ENCODE data around the gene MPHOSPH10.

Gene MPHOSPH10

DNA sequence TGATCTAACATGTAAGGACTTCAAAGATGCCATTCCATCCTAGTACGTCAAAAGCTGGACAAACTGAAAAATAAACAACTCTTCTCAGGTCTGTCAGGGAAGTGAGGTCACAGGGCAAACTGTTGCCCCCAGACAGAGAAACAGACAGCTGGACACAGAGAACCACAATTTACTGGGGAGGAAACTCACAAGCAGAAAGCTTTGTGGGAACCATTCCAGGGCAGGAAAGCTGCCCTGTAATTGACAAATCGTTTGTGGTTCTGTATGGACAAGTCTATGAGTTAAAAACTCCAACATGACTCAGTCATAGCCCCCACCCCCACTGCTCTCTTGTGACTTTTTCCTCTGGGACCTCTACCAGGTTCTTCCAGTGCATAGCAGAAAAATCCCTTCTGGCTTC lies 28.8 kb upstream of the MPHOSPH10 start:
- TF ChIP-seq, protein P1, sequence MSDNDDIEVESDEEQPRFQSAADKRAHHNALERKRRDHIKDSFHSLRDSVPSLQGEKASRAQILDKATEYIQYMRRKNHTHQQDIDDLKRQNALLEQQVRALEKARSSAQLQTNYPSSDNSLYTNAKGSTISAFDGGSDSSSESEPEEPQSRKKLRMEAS (IDR thresholded peaks at IDR 0.05): no peak
- TF ChIP-seq, protein P2, sequence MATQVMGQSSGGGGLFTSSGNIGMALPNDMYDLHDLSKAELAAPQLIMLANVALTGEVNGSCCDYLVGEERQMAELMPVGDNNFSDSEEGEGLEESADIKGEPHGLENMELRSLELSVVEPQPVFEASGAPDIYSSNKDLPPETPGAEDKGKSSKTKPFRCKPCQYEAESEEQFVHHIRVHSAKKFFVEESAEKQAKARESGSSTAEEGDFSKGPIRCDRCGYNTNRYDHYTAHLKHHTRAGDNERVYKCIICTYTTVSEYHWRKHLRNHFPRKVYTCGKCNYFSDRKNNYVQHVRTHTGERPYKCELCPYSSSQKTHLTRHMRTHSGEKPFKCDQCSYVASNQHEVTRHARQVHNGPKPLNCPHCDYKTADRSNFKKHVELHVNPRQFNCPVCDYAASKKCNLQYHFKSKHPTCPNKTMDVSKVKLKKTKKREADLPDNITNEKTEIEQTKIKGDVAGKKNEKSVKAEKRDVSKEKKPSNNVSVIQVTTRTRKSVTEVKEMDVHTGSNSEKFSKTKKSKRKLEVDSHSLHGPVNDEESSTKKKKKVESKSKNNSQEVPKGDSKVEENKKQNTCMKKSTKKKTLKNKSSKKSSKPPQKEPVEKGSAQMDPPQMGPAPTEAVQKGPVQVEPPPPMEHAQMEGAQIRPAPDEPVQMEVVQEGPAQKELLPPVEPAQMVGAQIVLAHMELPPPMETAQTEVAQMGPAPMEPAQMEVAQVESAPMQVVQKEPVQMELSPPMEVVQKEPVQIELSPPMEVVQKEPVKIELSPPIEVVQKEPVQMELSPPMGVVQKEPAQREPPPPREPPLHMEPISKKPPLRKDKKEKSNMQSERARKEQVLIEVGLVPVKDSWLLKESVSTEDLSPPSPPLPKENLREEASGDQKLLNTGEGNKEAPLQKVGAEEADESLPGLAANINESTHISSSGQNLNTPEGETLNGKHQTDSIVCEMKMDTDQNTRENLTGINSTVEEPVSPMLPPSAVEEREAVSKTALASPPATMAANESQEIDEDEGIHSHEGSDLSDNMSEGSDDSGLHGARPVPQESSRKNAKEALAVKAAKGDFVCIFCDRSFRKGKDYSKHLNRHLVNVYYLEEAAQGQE (IDR thresholded peaks at IDR 0.05; ENCODE audit: low read depth): no peak
- TF ChIP-seq ZBTB7A (IDR thresholded peaks at IDR 0.05; ENCODE audit: low read depth): no peak
- TF ChIP-seq, protein P3, sequence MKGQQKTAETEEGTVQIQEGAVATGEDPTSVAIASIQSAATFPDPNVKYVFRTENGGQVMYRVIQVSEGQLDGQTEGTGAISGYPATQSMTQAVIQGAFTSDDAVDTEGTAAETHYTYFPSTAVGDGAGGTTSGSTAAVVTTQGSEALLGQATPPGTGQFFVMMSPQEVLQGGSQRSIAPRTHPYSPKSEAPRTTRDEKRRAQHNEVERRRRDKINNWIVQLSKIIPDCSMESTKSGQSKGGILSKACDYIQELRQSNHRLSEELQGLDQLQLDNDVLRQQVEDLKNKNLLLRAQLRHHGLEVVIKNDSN (IDR thresholded peaks at IDR 0.05): no peak

DNA sequence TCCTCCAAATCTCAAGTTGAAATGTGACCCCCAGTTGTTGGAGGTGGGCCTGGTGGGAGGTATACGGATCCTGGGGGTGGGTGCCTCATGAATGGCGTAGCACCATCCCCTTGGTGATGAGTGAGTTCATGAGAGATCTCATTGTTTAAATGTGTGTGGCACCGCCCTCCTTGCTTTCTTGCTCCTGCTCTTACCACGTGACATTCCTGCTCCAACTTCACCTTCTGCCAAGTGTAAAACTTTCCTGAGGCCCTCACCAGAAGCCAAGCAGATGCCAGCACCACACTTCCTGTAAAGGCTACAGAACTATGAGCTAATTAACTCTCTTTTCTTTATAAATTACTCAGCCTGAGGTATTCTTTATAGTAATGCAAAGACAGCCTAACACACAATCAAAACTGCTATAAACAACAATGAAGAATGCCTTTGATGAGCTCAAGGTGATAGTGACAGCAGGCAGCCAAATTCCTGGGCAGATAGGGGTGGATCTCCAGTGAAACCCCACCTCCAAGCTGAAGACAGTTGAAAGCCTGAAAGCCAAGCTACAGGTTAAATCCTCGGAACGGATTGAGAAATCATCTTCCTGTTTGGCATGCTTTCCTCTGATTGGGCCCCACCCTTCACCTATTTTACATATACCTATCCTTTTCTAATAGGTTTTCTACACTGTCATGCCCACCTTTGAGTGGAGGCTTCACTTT lies 27.3 kb upstream of the MPHOSPH10 start:
- TF ChIP-seq, protein P3 (IDR thresholded peaks at IDR 0.05): peak; percentile 67
- no peak for TF ChIP-seq CEBPB (IDR thresholded peaks at IDR 0.05)

DNA sequence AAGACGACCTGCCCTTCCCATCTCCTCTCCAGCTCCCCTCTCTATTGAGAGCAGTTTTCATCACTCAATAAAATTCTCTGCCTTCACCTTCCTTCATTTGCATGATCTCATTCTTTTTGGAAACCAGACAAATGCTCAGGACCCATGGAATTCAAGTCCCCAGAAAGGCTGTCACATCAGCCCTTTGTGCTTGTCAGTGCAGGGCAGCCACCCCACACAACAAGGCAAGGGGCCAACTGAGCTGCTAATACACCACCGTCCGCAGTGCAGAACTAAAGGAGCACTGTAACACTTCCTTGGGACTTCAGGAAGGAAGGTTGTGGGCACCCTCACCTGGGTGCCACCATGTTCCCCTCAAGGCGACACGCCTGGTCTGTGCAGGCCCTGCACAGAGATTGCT lies 26.6 kb upstream of the MPHOSPH10 start:
- TF ChIP-seq CREB1 (IDR thresholded peaks at IDR 0.05; ENCODE audit: low read depth) (no peak), TAF1 (IDR thresholded peaks at IDR 0.05; ENCODE audit: low read depth) (no peak), TCF12 (IDR thresholded peaks at IDR 0.05; ENCODE audit: low read depth) (no peak), YY1 (IDR thresholded peaks at IDR 0.05; ENCODE audit: low read depth) (no peak), NFIC (IDR thresholded peaks at IDR 0.05) (no peak), EGR1 (IDR thresholded peaks at IDR 0.05) (no peak), EP300 (IDR thresholded peaks at IDR 0.05; ENCODE audit: borderline replicate concordance) (no peak), CEBPB (IDR thresholded peaks at IDR 0.05) (no peak), TEAD4 (IDR thresholded peaks at IDR 0.05) (no peak), RAD21 (IDR thresholded peaks at IDR 0.05; ENCODE audit: low read depth) (no peak)
- TF ChIP-seq, protein P3 (IDR thresholded peaks at IDR 0.05): no peak

DNA sequence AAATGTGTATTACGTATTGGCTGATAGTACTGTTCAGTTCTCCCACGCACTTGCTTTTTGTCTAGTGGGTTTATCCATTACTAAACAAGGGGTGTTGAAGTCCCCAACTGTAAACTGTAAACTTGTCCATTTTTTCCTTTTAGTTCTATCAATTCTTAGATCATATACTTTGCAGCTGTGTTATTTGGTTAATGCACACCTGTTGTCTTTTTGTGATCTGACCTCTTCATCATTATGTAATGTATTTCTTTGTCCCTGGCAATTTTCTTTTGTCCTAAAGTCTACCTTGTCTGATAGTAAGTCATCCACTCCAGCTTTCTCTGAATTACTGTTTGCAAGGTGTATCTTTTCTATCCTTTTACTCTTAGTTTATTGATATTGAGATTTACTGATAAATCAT lies 22.3 kb upstream of the MPHOSPH10 start:
- no peak for TF ChIP-seq CEBPB (IDR thresholded peaks at IDR 0.05)
- no peak for TF ChIP-seq EGR1 (IDR thresholded peaks at IDR 0.05)
- TF ChIP-seq ZBTB7A (IDR thresholded peaks at IDR 0.05; ENCODE audit: low read depth): no peak
- TF ChIP-seq TEAD4 (IDR thresholded peaks at IDR 0.05): no peak
- no peak for TF ChIP-seq YY1 (IDR thresholded peaks at IDR 0.05; ENCODE audit: low read depth)
- TF ChIP-seq, protein P3 (IDR thresholded peaks at IDR 0.05): no peak
- TF ChIP-seq TCF12 (IDR thresholded peaks at IDR 0.05; ENCODE audit: low read depth): no peak
- TF ChIP-seq CREB1 (IDR thresholded peaks at IDR 0.05; ENCODE audit: low read depth): no peak
- no peak for TF ChIP-seq FOXM1 (IDR thresholded peaks at IDR 0.05; ENCODE audit: borderline replicate concordance, low read depth)
- TF ChIP-seq, protein P1 (IDR thresholded peaks at IDR 0.05): no peak
- TF ChIP-seq, protein P2 (IDR thresholded peaks at IDR 0.05; ENCODE audit: low read depth): no peak
- TF ChIP-seq TAF1 (IDR thresholded peaks at IDR 0.05; ENCODE audit: low read depth): no peak
- no peak for TF ChIP-seq RAD21 (IDR thresholded peaks at IDR 0.05; ENCODE audit: low read depth)
- no peak for TF ChIP-seq EP300 (IDR thresholded peaks at IDR 0.05; ENCODE audit: borderline replicate concordance)
- no peak for TF ChIP-seq NFIC (IDR thresholded peaks at IDR 0.05)

DNA sequence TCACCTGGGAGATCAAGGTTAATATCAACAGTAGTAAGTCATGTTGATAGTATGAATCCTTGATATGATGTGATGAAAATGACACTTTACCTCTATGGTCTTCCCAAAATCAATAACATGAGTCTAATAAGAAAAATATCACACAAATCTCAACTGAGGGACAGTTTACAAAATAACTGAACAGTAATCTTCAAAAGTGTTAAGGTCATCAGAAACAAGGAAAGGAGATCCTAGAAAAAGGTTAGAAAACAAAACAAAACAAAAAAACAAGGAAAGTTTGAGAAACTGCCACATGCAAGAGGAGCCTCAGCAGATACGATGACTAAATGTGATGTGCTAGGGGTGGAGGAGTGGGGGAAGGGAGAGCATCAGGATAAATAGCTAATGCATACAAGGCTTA lies 16.6 kb upstream of the MPHOSPH10 start:
- TF ChIP-seq, protein P2 (IDR thresholded peaks at IDR 0.05; ENCODE audit: low read depth): no peak
- TF ChIP-seq TCF12 (IDR thresholded peaks at IDR 0.05; ENCODE audit: low read depth) (no peak), ZBTB7A (IDR thresholded peaks at IDR 0.05; ENCODE audit: low read depth) (no peak), RAD21 (IDR thresholded peaks at IDR 0.05; ENCODE audit: low read depth) (no peak), EP300 (IDR thresholded peaks at IDR 0.05; ENCODE audit: borderline replicate concordance) (no peak), EGR1 (IDR thresholded peaks at IDR 0.05) (no peak), CEBPB (IDR thresholded peaks at IDR 0.05) (no peak), YY1 (IDR thresholded peaks at IDR 0.05; ENCODE audit: low read depth) (no peak), TAF1 (IDR thresholded peaks at IDR 0.05; ENCODE audit: low read depth) (no peak), TEAD4 (IDR thresholded peaks at IDR 0.05) (no peak), CREB1 (IDR thresholded peaks at IDR 0.05; ENCODE audit: low read depth) (no peak), NFIC (IDR thresholded peaks at IDR 0.05) (no peak), FOXM1 (IDR thresholded peaks at IDR 0.05; ENCODE audit: borderline replicate concordance, low read depth) (no peak)
- TF ChIP-seq, protein P3 (IDR thresholded peaks at IDR 0.05): no peak
- TF ChIP-seq, protein P1 (IDR thresholded peaks at IDR 0.05): no peak

All from Ishikawa (cell line).